Measurements from ENCODE around the gene FNTB. TPM values are rescaled to one million over a fixed set of nuclear protein-coding genes. Genes with fewer than 3 reads are reported as not detected.

The FNTB gene
- total RNA-seq, 1 donor from 2014 or later, result 21.6 TPM

DNA sequence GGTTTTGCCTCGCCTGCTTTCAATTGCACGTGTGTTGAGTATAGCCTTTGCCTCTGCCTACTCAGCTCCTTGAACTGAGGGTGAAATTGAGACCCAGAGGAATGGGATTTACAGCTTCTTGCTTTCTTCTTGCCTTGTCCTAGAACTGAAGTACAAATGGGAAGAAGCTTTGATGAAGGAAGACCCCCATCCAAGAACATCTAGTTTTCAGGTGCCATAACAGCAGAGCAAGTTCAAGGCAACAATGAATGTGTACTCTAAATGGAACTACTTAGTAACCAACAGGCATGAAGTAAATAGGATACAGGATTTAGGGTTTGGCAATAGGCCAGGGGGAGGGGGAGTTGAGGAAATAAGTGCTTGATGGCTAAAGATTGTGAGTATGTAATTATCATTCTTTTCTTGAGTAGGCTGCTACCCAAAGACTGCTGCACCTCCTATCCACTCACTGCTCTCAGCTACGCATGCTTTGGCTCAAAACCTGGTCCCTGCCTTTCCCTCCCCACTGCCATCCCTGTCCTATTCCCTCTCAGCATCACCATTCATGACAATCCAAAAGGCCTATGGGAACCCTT, 46.3 kb upstream of the FNTB start:
- H3K36me3 Mint-ChIP-seq (ENCODE audit: low read depth), result peaks cover 7% of the 10 kb centered on the region
- H3K27ac Mint-ChIP-seq (ENCODE audit: unreplicated experiment), result no peak overlapping the region
- H3K4me1 Mint-ChIP-seq (ENCODE audit: low read depth), result peaks cover 34% of the 10 kb centered on the region
- no peaks in the 10 kb centered on the region for H3K27me3 Mint-ChIP-seq (ENCODE audit: low read depth)
- DNase-seq (ENCODE audit: low spot score), result no peak
- TF ChIP-seq, protein P1, sequence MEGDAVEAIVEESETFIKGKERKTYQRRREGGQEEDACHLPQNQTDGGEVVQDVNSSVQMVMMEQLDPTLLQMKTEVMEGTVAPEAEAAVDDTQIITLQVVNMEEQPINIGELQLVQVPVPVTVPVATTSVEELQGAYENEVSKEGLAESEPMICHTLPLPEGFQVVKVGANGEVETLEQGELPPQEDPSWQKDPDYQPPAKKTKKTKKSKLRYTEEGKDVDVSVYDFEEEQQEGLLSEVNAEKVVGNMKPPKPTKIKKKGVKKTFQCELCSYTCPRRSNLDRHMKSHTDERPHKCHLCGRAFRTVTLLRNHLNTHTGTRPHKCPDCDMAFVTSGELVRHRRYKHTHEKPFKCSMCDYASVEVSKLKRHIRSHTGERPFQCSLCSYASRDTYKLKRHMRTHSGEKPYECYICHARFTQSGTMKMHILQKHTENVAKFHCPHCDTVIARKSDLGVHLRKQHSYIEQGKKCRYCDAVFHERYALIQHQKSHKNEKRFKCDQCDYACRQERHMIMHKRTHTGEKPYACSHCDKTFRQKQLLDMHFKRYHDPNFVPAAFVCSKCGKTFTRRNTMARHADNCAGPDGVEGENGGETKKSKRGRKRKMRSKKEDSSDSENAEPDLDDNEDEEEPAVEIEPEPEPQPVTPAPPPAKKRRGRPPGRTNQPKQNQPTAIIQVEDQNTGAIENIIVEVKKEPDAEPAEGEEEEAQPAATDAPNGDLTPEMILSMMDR (IDR thresholded peaks at IDR 0.05), result no peak
- no peaks in the 10 kb centered on the region for H3K9me3 Mint-ChIP-seq (ENCODE audit: low read depth)
- no peak overlapping the region for H3K4me3 Mint-ChIP-seq (ENCODE audit: unreplicated experiment)

DNA sequence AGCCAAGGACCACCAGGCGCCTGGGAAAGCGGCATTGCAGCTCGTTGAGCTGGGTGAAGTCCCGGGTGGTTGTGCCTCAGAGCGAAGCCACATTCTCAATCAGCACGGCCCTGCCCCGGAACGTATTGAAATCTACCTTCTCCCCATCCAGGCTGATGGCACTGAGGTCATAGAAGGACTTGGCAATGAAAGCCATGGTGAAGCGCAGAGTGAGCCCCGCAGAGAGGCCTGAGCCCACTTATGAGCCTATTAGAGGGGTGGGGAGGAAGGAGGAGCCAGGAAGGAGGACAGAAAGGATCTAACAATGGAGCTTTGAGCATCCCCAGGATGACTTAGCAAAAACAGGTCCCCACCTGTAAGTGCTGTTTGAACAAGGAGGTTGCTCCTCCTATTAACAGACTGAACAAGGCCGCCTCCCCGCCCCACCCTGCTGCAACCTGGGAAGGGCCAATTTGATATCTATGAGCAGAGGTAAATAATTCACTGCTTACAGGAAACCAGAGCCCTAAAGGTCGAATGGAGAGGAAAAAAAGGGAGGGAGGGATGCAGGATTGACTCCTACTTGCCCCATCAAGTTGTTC, 44.1 kb upstream of the FNTB start, which contains the start of gene GPX2:
TSS of gene GPX2 (minus strand) at position 215 of the 581 bp plus-strand sequence. CDS start at position 196, 19 bp downstream.
- TF ChIP-seq, protein P1 (IDR thresholded peaks at IDR 0.05), result no peak
- H3K27ac Mint-ChIP-seq (ENCODE audit: unreplicated experiment), result no peak within 1 kb of the TSS
- peaks cover 12% of the 10 kb centered on the region for H3K4me1 Mint-ChIP-seq (ENCODE audit: low read depth)

DNA sequence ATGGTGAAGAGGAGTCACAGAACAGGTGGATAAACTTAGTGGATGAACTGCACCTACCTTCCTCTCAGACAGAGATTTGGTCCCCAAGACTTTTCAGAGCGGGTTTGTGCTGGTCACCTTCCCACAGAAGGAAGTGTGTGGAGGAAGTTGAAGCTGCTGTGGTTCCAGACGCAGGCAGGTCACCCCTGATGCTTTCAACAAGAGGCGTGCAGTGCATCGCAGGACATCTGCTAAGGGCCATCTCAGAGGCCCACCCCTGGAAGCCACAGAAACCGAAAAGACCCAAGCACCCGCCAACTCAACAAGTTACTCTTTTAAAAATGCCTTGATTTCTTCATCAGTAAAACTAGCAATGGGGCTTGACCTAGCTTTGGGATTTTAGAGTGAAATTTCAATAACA, 43.1 kb upstream of the FNTB start:
- H3K4me3 Mint-ChIP-seq (ENCODE audit: unreplicated experiment), result no peak overlapping the region
- no peaks in the 10 kb centered on the region for H3K27me3 Mint-ChIP-seq (ENCODE audit: low read depth)
- no peak for DNase-seq (ENCODE audit: low spot score)
- H3K4me1 Mint-ChIP-seq (ENCODE audit: low read depth), result peaks cover 4% of the 10 kb centered on the region
- no peak overlapping the region for H3K27ac Mint-ChIP-seq (ENCODE audit: unreplicated experiment)
- no peaks in the 10 kb centered on the region for H3K9me3 Mint-ChIP-seq (ENCODE audit: low read depth)
- H3K36me3 Mint-ChIP-seq (ENCODE audit: low read depth), result peaks cover 22% of the 10 kb centered on the region
- TF ChIP-seq, protein P1 (IDR thresholded peaks at IDR 0.05), result no peak

More for the DNA sequence above, 44.1 kb upstream of the FNTB start, which contains the start of gene GPX2:
- no peaks in the 10 kb centered on the region for H3K9me3 Mint-ChIP-seq (ENCODE audit: low read depth)
- H3K27me3 Mint-ChIP-seq (ENCODE audit: low read depth), result no peaks in the 10 kb centered on the region
- no peak within 1 kb of the TSS for H3K4me3 Mint-ChIP-seq (ENCODE audit: unreplicated experiment)
- no peak for DNase-seq (ENCODE audit: low spot score)
- H3K36me3 Mint-ChIP-seq (ENCODE audit: low read depth), result peaks cover 17% of the 10 kb centered on the region

DNA sequence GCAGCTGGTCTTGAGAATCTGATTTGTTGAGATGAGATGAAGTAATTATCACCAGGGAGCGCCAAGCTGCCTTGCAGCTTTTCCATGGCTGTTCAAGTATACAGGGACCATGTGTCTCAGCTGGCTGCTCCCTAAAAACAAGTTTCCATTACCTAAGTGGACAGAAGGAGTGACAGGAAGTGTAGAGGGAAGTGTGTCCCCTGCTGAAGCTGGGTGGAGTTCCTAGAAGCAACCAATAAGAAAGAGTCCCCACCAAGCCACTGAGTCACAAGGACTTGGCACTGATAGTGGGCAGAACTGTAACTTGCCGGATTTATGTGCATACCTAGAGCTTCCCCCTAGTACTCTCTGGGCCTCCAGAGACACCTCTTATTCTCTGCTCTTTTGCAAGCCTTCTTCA, 42.7 kb upstream of the FNTB start:
- H3K9me3 Mint-ChIP-seq (ENCODE audit: low read depth), result no peaks in the 10 kb centered on the region
- no peak overlapping the region for H3K27ac Mint-ChIP-seq (ENCODE audit: unreplicated experiment)
- no peak overlapping the region for H3K4me3 Mint-ChIP-seq (ENCODE audit: unreplicated experiment)
- H3K4me1 Mint-ChIP-seq (ENCODE audit: low read depth), result no peaks in the 10 kb centered on the region
- H3K36me3 Mint-ChIP-seq (ENCODE audit: low read depth), result peaks cover 20% of the 10 kb centered on the region
- no peaks in the 10 kb centered on the region for H3K27me3 Mint-ChIP-seq (ENCODE audit: low read depth)
- DNase-seq (ENCODE audit: low spot score), result no peak
- TF ChIP-seq, protein P1 (IDR thresholded peaks at IDR 0.05), result no peak

DNA sequence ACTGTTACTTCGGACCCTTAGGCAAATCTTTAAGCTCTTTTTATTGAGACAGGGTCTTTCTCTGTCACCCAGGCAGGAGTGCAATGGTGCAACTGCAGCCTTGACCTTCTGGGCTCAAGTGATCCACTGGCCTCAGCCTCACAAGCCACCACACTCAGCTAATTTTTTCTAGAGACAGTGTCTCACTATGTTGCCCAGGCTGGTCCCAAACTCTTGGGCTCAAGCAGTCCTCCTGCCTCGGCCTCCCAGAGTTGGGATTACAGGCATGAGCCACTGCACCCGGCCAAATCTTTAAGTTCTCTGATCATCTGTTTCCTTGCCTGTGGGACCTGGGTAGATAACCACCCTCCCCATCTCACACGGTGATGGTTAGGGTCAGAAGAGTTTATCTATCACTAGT, 41.8 kb upstream of the FNTB start:
- Mint-ChIP-seq H3K27ac (ENCODE audit: unreplicated experiment) (no peak overlapping the region), H3K4me1 (ENCODE audit: low read depth) (no peaks in the 10 kb centered on the region), H3K4me3 (ENCODE audit: unreplicated experiment) (no peak overlapping the region), H3K27me3 (ENCODE audit: low read depth) (no peaks in the 10 kb centered on the region), H3K36me3 (ENCODE audit: low read depth) (peaks cover 23% of the 10 kb centered on the region), H3K9me3 (ENCODE audit: low read depth) (no peaks in the 10 kb centered on the region)
- TF ChIP-seq, protein P1 (IDR thresholded peaks at IDR 0.05), result no peak
- no peak for DNase-seq (ENCODE audit: low spot score)
